Measurements from ENCODE around the gene NIBAN1.

Gene NIBAN1

GRCh38 chr1:184945678-184946412, 28.5 kb downstream of the NIBAN1 start:
- no peak for DNase-seq (ENCODE audit: low spot score)

GRCh38 chr1:184945029-184945428, 29.3 kb downstream of the NIBAN1 start:
- no peak for DNase-seq (ENCODE audit: low spot score)

GRCh38 chr1:184943998-184944397, 30.3 kb downstream of the NIBAN1 start:
- no peak for DNase-seq (ENCODE audit: low spot score)

- DNase-seq (ENCODE audit: low spot score) = no peak
These were observed 32.6 kb downstream of the NIBAN1 start for GRCh38 chr1:184941735-184942134.

GRCh38 chr1:184941410-184941733, 32.9 kb downstream of the NIBAN1 start:
- no peak for DNase-seq (ENCODE audit: low spot score)

- DNase-seq (ENCODE audit: low spot score) = no peak
These were observed 33.5 kb downstream of the NIBAN1 start for GRCh38 chr1:184940694-184941409.

- DNase-seq (ENCODE audit: low spot score) = no peak
These were observed 34.1 kb downstream of the NIBAN1 start for GRCh38 chr1:184940226-184940625.

GRCh38 chr1:184937729-184938128, 36.6 kb downstream of the NIBAN1 start:
- no peak for DNase-seq (ENCODE audit: low spot score)

- no peak for DNase-seq (ENCODE audit: low spot score)
These were observed 38.1 kb downstream of the NIBAN1 start for GRCh38 chr1:184935920-184936798.

GRCh38 chr1:184933944-184934343, 40.4 kb downstream of the NIBAN1 start:
- no peak for DNase-seq (ENCODE audit: low spot score)

GRCh38 chr1:184932319-184932718, 42.0 kb downstream of the NIBAN1 start:
- DNase-seq (ENCODE audit: low spot score) = no peak

GRCh38 chr1:184931566-184931965, 42.7 kb downstream of the NIBAN1 start:
- DNase-seq (ENCODE audit: low spot score) = no peak

- no peak for DNase-seq (ENCODE audit: low spot score)
These were observed 43.7 kb downstream of the NIBAN1 start for GRCh38 chr1:184930645-184931044.

- no peak for DNase-seq (ENCODE audit: low spot score)
These were observed 44.1 kb downstream of the NIBAN1 start for GRCh38 chr1:184930232-184930631.

- DNase-seq (ENCODE audit: low spot score) = no peak
These were observed 44.6 kb downstream of the NIBAN1 start for GRCh38 chr1:184929711-184930202.

- no peak for DNase-seq (ENCODE audit: low spot score)
These were observed 45.9 kb downstream of the NIBAN1 start for GRCh38 chr1:184928394-184928793.
